RCC 7860 (cell line): ENCODE data around the gene ADAMTS15.

Experiments used
- DNase-seq: peaks from one replicate; pipeline ENCODE4 v3.0.0-alpha.2; 2015; ENCODE audit warnings: low spot score
- FAIRE-seq: peaks from 2 replicates; lab custom pipeline; 2012; peaks lifted over from hg19 to GRCh38; lab: Jason Lieb, UNC

Gene ADAMTS15

GRCh38 chr11:130456286-130456685, 7.8 kb downstream of the ADAMTS15 start:
- no peak for FAIRE-seq
- no peak for DNase-seq

GRCh38 chr11:130457623-130458409, 9.4 kb downstream of the ADAMTS15 start:
- DNase-seq (no peak), FAIRE-seq (no peak)

DNA sequence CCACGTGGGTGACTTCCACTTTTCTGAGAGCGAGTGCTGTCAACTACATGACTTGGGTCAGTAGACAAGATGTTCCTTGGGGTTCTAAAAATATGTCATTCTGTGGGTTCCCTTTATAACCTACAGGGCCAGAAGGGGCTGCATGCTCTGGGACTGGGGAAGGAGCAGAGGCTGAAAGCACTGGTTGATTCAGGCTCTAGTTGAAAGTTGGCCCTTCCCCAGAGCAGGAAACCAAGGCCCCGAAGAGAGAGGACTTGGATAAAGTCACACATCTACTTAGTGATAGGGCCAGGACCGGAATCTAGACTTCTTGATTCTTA, 9.9 kb downstream of the ADAMTS15 start:
- FAIRE-seq = no peak
- no peak for DNase-seq

DNA sequence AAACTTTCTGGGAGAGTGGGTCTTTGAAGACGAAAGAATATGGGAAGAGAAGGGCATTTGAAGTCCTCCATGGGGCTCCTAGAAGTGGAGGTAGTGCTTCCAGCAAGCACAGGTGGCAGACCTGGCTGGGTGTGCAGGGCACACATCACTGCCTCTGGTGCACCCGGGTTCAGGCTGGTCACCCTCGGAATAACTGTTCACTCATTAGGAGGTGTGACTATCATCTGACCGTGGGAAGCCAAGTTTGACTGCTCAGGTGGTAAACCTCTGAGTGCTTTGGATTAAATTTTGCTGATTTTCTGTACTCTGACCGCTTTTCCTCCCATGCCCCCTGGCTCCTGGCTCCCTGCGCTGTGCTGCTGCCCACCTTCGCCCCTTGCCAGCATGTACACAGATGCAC, 11.1 kb downstream of the ADAMTS15 start:
- FAIRE-seq (no peak), DNase-seq (no peak)

GRCh38 chr11:130462101-130462885, 13.8 kb downstream of the ADAMTS15 start:
- DNase-seq (no peak), FAIRE-seq (no peak)

- no peak for FAIRE-seq
- no peak for DNase-seq
These were observed 14.5 kb downstream of the ADAMTS15 start for GRCh38 chr11:130462931-130463330.

DNA sequence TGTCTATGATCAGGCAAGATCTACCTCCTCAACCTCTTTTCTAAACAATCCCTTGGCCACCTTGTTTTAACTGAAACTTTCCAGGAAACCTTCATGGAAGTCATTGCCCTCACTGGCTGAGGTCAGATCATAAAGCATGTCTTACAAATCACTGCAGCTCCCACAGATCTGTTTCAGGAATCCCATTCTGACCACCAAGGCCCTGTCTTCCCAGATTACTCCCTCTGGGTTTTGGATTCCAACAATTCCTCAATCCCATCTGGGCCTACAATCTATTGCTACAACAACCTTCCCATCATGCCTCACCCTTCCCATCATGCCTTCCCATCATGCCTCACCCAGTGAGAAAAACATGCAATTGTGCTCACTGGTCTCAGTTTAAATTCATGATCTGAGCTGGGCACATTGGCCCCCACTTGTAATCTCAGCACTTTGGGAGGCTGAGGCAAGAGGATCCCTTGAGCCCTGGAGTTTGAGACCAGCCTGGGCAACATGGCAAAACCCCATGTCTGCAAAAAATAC, 15.9 kb downstream of the ADAMTS15 start:
- DNase-seq = no peak
- FAIRE-seq = no peak

GRCh38 chr11:130465263-130465662, 16.8 kb downstream of the ADAMTS15 start:
- no peak for DNase-seq
- no peak for FAIRE-seq

GRCh38 chr11:130467116-130467900, 18.9 kb downstream of the ADAMTS15 start:
- FAIRE-seq (no peak), DNase-seq (no peak)

DNA sequence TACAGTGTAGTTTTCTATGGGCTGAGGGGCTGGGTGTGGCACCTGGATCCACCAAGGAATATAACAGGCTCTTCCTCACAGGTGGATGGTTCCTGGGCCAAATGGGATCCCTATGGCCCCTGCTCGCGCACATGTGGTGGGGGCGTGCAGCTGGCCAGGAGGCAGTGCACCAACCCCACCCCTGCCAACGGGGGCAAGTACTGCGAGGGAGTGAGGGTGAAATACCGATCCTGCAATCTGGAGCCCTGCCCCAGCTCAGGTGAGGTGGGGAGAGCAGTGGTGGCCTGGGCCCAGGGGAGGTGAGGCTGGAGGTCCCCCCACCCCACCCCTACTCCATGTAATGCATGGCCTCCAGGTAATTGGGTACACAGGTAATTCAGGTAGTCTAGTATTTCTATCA, 20.7 kb downstream of the ADAMTS15 start:
- FAIRE-seq = no peak
- DNase-seq = no peak

GRCh38 chr11:130470832-130471706, 22.6 kb downstream of the ADAMTS15 start:
- no peak for FAIRE-seq
- no peak for DNase-seq

GRCh38 chr11:130471731-130472433, 23.4 kb downstream of the ADAMTS15 start:
- no peak for DNase-seq
- FAIRE-seq = no peak

GRCh38 chr11:130472434-130472961, 24.1 kb downstream of the ADAMTS15 start:
- FAIRE-seq (no peak), DNase-seq (no peak)

DNA sequence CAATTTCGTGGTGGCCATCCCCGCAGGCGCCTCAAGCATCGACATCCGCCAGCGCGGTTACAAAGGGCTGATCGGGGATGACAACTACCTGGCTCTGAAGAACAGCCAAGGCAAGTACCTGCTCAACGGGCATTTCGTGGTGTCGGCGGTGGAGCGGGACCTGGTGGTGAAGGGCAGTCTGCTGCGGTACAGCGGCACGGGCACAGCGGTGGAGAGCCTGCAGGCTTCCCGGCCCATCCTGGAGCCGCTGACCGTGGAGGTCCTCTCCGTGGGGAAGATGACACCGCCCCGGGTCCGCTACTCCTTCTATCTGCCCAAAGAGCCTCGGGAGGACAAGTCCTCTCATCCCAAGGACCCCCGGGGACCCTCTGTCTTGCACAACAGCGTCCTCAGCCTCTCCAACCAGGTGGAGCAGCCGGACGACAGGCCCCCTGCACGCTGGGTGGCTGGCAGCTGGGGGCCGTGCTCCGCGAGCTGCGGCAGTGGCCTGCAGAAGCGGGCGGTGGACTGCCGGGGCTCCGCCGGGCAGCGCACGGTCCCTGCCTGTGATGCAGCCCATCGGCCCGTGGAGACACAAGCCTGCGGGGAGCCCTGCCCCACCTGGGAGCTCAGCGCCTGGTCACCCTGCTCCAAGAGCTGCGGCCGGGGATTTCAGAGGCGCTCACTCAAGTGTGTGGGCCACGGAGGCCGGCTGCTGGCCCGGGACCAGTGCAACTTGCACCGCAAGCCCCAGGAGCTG, 24.8 kb downstream of the ADAMTS15 start:
- DNase-seq (no peak), FAIRE-seq (no peak)

- DNase-seq (no peak), FAIRE-seq (no peak)
These were observed 25.4 kb downstream of the ADAMTS15 start for GRCh38 chr11:130473795-130474377.

GRCh38 chr11:130474637-130475400, 26.4 kb downstream of the ADAMTS15 start:
- DNase-seq = no peak
- FAIRE-seq = no peak

GRCh38 chr11:130475426-130476053, 27.1 kb downstream of the ADAMTS15 start:
- DNase-seq = no peak
- no peak for FAIRE-seq
